ENCODE results near the gene RNU7-1. TPM values are rescaled to one million over a fixed set of nuclear protein-coding genes. Genes with fewer than 3 reads are reported as not detected.
A peak's percentile ranks its signal among the peaks of the same experiment; 100 is the strongest.

RNU7-1 gene
- not detected for total RNA-seq

- peaks cover 55% of the 10 kb centered on the region for H3K4me1 Mint-ChIP-seq
Observed at GRCh38 chr12:6943722-6944380, at the start of gene RNU7-1, which contains the start of gene C12orf57. Gene RNU7-1, plus strand, starts transcription at chr12:6943816. Gene C12orf57, plus strand, starts transcription at chr12:6944022. Its CDS starts 100 bp downstream, at chr12:6944122.

DNA sequence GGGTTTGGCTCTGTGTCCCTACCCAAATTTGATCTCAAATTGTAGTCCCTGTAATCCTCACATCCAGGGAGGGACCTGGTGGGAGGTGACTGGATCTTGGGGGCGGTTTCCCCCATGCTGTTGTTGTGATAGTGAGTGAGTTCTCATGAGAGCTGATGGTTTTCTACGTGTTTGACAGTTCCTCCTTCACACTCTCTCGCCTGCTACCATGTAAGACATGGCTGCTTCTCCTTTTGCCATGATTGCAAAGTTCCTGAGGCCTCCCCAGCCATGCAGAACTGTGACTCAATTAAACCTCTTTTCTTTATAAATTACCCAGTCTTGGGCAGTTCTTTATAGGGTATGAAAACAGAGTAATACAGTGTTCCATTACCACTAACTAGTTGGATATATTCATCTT is 49.3 kb upstream of the RNU7-1 start:
- peaks cover 12% of the 10 kb centered on the region for H3K4me1 Mint-ChIP-seq
- ChIA-PET CTCF (interaction anchor here (1.2 kb wide), 1 partner anchor 25 kb away, joined by 5 read pairs; no protein-coding TSS in a partner anchor), POLR2A (no interaction called here)
- ATAC-seq, result no peak
- H3K27ac Mint-ChIP-seq, result no peak overlapping the region
- intact Hi-C loops (cut with DNase I, micrococcal nuclease), result no loop called here
- no peaks in the 10 kb centered on the region for H3K9me3 Mint-ChIP-seq (ENCODE audit: low read depth)
- H3K36me3 Mint-ChIP-seq (ENCODE audit: low read depth), result peaks cover 5% of the 10 kb centered on the region
- no peaks in the 10 kb centered on the region for H3K27me3 Mint-ChIP-seq
- DNase-seq, result no peak
- H3K4me3 Mint-ChIP-seq, result no peak overlapping the region

More at GRCh38 chr12:6943722-6944380, at the start of gene RNU7-1, which contains the start of gene C12orf57:
- intact Hi-C loops (cut with DNase I, micrococcal nuclease), result loop anchor here (1.0 to 5.0 kb wide), 12 partner anchors 17 to 337 kb away; partner anchors contain the start of genes C1R (in 2 of the 2), C1RL (in 2 of the 2), EMG1 (in 2 of the 2) and LPCAT3 (in 2 of the 2)
- Mint-ChIP-seq H3K9me3 (ENCODE audit: low read depth) (no peaks in the 10 kb centered on the region), H3K4me3 (peak within 1 kb of the TSS; percentile 81), H3K27me3 (no peaks in the 10 kb centered on the region), H3K27ac (peak within 1 kb of the TSS; percentile 97), H3K36me3 (ENCODE audit: low read depth) (peaks cover 23% of the 10 kb centered on the region)
- DNase-seq (peak; percentile 90), ATAC-seq (peak; percentile 64)
- CTCF ChIA-PET, result interaction anchor here (0.6 to 11.3 kb wide), 13 partner anchors 12 to 891 kb away, joined by 3 to 237 read pairs (median 6); partner anchors contain the start of genes C1RL, LPCAT3 and SPSB2
- POLR2A ChIA-PET, result interaction anchor here (0.6 to 5.3 kb wide), 40 partner anchors 9 to 874 kb away, joined by 3 to 142 read pairs (median 5); partner anchors contain the start of genes ATN1, C1RL, CDCA3 and COPS7A

DNA sequence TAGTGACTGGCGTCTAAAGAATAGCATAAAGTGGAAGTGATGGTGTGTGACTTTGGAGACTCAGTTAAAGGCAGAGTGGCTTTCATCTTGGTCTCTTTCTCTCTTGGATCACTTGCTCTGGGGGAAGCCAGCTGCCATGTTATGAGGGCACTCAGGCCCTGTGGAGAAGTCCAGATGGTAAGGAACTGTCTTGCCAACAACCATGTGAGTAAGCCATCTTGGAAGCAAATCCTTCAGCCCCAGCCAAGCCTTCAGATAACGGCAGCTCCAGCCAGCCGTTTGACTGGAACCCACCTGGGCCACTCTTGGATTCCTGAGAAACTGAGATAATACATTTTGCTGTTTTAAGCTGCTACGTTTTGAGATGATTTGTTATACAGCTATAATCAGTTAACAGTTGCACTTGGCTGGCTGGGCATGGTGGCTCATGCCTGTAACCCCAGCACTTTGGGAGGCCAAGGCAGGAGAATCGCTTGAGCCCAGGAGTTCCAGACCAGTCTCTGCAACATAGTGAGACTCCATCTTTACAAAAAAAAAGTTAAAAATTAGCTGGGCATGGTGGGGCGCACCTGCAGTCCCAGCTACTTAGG is 46.7 kb upstream of the RNU7-1 start:
- Mint-ChIP-seq H3K27ac (no peak overlapping the region), H3K4me3 (no peak overlapping the region), H3K27me3 (no peaks in the 10 kb centered on the region), H3K9me3 (ENCODE audit: low read depth) (no peaks in the 10 kb centered on the region), H3K36me3 (ENCODE audit: low read depth) (no peaks in the 10 kb centered on the region), H3K4me1 (peaks cover 19% of the 10 kb centered on the region)
- intact Hi-C loops (cut with DNase I, micrococcal nuclease), result no loop called here
- ChIA-PET CTCF (interaction anchor here (0.7 to 1.0 kb wide), 3 partner anchors 17 to 34 kb away, joined by 3 to 4 read pairs (median 3); partner anchors contain the start of genes ENO2 and SPSB2), POLR2A (no interaction called here)
- ATAC-seq (no peak), DNase-seq (no peak)

- no peak overlapping the region for H3K27ac Mint-ChIP-seq
- no peak overlapping the region for H3K4me3 Mint-ChIP-seq
- ATAC-seq (no peak), DNase-seq (no peak)
- H3K36me3 Mint-ChIP-seq (ENCODE audit: low read depth), result no peaks in the 10 kb centered on the region
- H3K4me1 Mint-ChIP-seq, result peaks cover 16% of the 10 kb centered on the region
- H3K9me3 Mint-ChIP-seq (ENCODE audit: low read depth), result no peaks in the 10 kb centered on the region
- CTCF ChIA-PET, result interaction anchor here (0.6 to 1.8 kb wide), 6 partner anchors 8 to 399 kb away, joined by 3 to 9 read pairs (median 3); no protein-coding TSS in a partner anchor
- H3K27me3 Mint-ChIP-seq, result no peaks in the 10 kb centered on the region
- intact Hi-C loops (cut with DNase I, micrococcal nuclease), result no loop called here
- POLR2A ChIA-PET, result no interaction called here
Observed at GRCh38 chr12:6899427-6899826, 44.2 kb upstream of the RNU7-1 start.

DNA sequence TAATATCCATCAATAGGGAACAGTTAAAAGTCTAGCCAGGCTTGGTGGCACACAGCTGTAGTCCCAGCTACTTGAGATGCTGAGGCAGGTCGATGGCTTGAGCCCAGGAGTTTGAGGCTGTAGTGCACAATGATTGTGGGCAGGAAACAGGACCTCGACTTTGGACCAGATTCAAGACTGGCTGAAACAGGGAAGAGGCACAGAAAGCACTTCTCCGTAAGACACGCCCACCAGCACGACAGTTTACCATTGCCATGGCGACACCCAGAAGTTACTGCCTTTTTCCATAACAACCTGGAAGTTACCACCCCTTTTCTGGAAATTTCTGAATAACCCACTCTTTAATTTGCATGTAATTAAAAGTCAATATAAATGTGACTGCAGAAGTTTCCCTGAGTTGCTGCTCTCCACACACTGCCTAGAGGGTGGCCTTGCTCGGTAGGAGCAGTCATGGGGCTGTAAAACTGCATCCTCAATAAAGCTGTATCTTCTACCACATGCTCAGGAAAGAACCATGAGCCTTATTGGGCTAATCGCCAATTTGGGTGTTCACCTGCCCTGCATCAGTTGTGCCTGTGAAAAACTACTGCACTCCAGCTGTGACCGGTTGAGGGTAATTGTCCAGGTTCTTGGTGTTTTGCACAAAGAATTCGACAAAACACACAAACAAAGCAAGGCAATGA is 43.6 kb upstream of the RNU7-1 start:
- Mint-ChIP-seq H3K4me3 (no peak overlapping the region), H3K9me3 (ENCODE audit: low read depth) (no peaks in the 10 kb centered on the region), H3K27ac (no peak overlapping the region), H3K27me3 (no peaks in the 10 kb centered on the region), H3K36me3 (ENCODE audit: low read depth) (no peaks in the 10 kb centered on the region), H3K4me1 (peaks cover 16% of the 10 kb centered on the region)
- CTCF ChIA-PET, result interaction anchor here (0.6 to 1.8 kb wide), 5 partner anchors 8 to 400 kb away, joined by 3 to 9 read pairs (median 3); no protein-coding TSS in a partner anchor
- DNase-seq (peak; percentile 55), ATAC-seq (no peak)
- POLR2A ChIA-PET, result no interaction called here
- intact Hi-C loops (cut with DNase I, micrococcal nuclease), result loop anchor here in 1 of 2 experiments (5.0 kb wide), 1 partner anchor 33 kb away; the partner anchor contains the start of gene TPI1

- ATAC-seq, result no peak
- Mint-ChIP-seq H3K36me3 (ENCODE audit: low read depth) (no peaks in the 10 kb centered on the region), H3K4me1 (peaks cover 16% of the 10 kb centered on the region), H3K9me3 (ENCODE audit: low read depth) (no peaks in the 10 kb centered on the region), H3K4me3 (no peak overlapping the region), H3K27ac (no peak overlapping the region), H3K27me3 (no peaks in the 10 kb centered on the region)
- intact Hi-C loops (cut with DNase I, micrococcal nuclease), result loop anchor here in 1 of 2 experiments (5.0 kb wide), 1 partner anchor 35 kb away; the partner anchor contains the start of gene TPI1
- ChIA-PET POLR2A (no interaction called here), CTCF (interaction anchor here (0.6 to 1.6 kb wide), 4 partner anchors 11 to 33 kb away, joined by 3 to 6 read pairs (median 6); partner anchors contain the start of gene SPSB2)
- no peak for DNase-seq
Observed at GRCh38 chr12:6902448-6902847, 41.2 kb upstream of the RNU7-1 start.

DNA sequence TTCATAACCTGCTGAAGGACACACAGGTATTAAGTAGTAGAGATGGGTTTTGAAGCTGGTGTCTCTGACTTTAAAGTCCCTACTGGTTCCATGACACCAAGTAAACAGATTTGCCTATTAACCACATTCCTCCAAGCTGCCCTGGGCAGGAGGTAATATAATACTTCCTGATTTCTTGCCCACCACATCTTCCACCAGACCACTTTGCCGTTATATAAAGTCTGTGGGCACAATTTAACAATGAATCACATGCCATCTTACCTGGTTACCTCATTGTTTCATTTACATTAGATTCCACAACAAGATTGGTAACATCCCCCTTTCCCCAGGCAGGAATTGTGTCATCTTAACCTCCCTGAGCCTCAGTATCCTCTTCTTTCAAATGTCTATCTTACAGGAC is 39.9 kb upstream of the RNU7-1 start:
- H3K9me3 Mint-ChIP-seq (ENCODE audit: low read depth), result no peaks in the 10 kb centered on the region
- H3K4me3 Mint-ChIP-seq, result no peak overlapping the region
- H3K27ac Mint-ChIP-seq, result no peak overlapping the region
- ChIA-PET CTCF (interaction anchor here (0.7 to 3.8 kb wide), 3 partner anchors 12 to 736 kb away, joined by 3 to 23 read pairs (median 6); partner anchors contain the start of gene SPSB2), POLR2A (no interaction called here)
- peaks cover 16% of the 10 kb centered on the region for H3K4me1 Mint-ChIP-seq
- H3K36me3 Mint-ChIP-seq (ENCODE audit: low read depth), result no peaks in the 10 kb centered on the region
- H3K27me3 Mint-ChIP-seq, result no peaks in the 10 kb centered on the region
- intact Hi-C loops (cut with DNase I, micrococcal nuclease), result loop anchor here (1.0 to 5.0 kb wide), 9 partner anchors 12 to 286 kb away; partner anchors contain the start of genes USP5 (in 2 of the 2), COPS7A (in 1 of the 2), EMG1 (in 1 of the 2) and LPCAT3 (in 1 of the 2)
- DNase-seq, result no peak
- no peak for ATAC-seq

DNA sequence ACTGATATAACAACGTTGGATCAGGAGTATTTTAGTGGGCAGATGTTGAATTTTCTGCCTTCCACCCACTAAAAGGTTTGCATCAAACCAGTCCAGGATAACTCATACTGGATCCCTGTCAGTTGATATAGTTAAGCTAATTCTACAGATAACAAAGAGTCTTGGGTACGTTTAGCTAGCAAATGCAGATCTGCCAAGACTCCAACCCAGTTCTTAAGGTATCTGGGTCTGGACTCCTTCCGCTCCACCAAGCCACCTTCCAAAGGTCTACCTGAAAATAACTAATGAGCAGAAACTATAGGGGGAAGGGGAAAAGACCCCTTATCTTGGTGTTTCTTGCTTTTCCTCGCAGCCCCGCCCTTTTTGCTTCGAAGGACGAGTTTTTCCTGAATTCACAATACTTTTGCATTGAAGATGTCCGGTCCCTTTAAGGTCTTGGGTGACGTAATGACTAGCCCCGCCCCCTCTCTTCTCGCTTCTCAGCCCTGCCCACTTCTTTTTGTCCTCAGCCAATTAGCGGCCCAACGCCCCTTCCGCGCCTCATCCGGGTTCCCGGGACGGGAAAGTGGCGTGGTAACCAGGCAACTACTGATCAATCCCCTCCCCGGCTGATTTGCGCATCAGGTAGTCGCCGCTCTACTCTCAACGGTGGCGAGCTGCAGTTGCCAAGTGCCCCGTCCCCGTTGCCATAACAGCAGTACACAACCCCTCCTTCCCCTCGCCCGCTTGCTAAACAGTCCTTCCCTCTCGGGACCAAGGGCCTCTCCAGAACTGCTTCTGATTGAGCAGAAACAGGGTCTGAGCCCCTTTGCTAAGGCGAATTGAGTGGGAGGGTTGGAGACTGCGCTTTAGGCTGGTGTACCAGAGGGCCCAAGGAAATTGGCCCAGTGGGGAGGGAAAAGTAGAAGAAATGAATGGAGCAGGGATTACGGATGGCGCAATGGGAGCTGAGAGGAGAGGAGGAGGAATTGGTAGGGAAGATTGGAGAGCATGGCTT is 39.0 kb upstream of the RNU7-1 start, which contains the start of gene LRRC23:
LRRC23 (plus strand) TSS at position 543 of the 997 bp plus-strand sequence. CDS start 812 bp downstream, outside the sequence.
- CTCF ChIA-PET, result interaction anchor here (0.7 to 3.8 kb wide), 7 partner anchors 13 to 737 kb away, joined by 3 to 23 read pairs (median 3); partner anchors contain the start of gene SPSB2
- ATAC-seq, result peak; percentile 97
- no peak within 1 kb of the TSS for H3K27ac Mint-ChIP-seq
- POLR2A ChIA-PET, result interaction anchor here (0.7 to 1.6 kb wide), 3 partner anchors 32 to 39 kb away, joined by 4 to 6 read pairs (median 4); partner anchors contain the start of genes C12orf57, RNU7-1, SPSB2 and TPI1
- no peak within 1 kb of the TSS for H3K4me3 Mint-ChIP-seq
- H3K36me3 Mint-ChIP-seq (ENCODE audit: low read depth), result no peaks in the 10 kb centered on the region
- H3K27me3 Mint-ChIP-seq, result no peaks in the 10 kb centered on the region
- peaks cover 14% of the 10 kb centered on the region for H3K4me1 Mint-ChIP-seq
- peak; percentile 99 for DNase-seq
- H3K9me3 Mint-ChIP-seq (ENCODE audit: low read depth), result no peaks in the 10 kb centered on the region
- intact Hi-C loops (cut with DNase I, micrococcal nuclease), result loop anchor here (1.0 to 5.0 kb wide), 9 partner anchors 13 to 285 kb away; partner anchors contain the start of genes USP5 (in 2 of the 2), COPS7A (in 1 of the 2), EMG1 (in 1 of the 2) and LPCAT3 (in 1 of the 2)

- Mint-ChIP-seq H3K9me3 (ENCODE audit: low read depth) (no peaks in the 10 kb centered on the region), H3K4me3 (no peak overlapping the region), H3K4me1 (peaks cover 4% of the 10 kb centered on the region), H3K27me3 (no peaks in the 10 kb centered on the region), H3K36me3 (ENCODE audit: low read depth) (no peaks in the 10 kb centered on the region), H3K27ac (no peak overlapping the region)
- ChIA-PET POLR2A (interaction anchor here (0.7 to 1.6 kb wide), 3 partner anchors 33 to 38 kb away, joined by 4 to 6 read pairs (median 4); partner anchors contain the start of genes C12orf57, RNU7-1, SPSB2 and TPI1), CTCF (interaction anchor here (0.6 to 3.8 kb wide), 8 partner anchors 9 to 188 kb away, joined by 3 to 23 read pairs (median 3); partner anchors contain the start of genes CDCA3, ENO2 and SPSB2)
- ATAC-seq, result no peak
- intact Hi-C loops (cut with DNase I, micrococcal nuclease), result loop anchor here in 1 of 2 experiments (2.0 kb wide), 1 partner anchor 31 kb away; no protein-coding TSS in a partner anchor
- no peak for DNase-seq
Observed at GRCh38 chr12:6905414-6906040, 38.1 kb upstream of the RNU7-1 start.

All from activated CD4-positive, alpha-beta T cell treated with anti-CD3 and anti-CD28 coated beads for 36 hours (primary cell).